Measurements from ENCODE around the gene SLC39A9. TPM values are rescaled to one million over a fixed set of nuclear protein-coding genes. Genes with fewer than 3 reads are reported as not detected.

Gene SLC39A9
- total RNA-seq, 1 experiment from 2014 or later: 44.1 TPM

DNA sequence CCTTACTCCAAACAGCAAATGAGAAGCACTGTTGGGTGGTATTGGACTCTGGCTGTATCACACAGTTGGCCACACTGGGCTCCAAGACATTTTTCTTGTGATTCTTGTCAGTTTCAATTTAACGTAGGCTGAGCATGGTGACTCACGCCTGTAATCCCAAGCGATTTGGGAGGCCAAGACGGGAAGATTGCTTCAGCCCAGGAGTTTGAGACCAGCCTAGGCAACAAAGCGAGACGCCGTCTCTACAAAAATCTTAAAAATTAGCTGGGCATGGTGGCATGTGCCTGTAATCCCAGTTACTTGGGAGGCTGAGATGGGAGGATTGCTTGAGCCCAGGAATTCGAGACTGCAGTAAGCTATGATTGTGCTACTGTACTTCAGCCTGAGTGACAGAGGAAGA is 50.7 kb downstream of the SLC39A9 start (continued):
- no peak for TF ChIP-seq CREB1 (CRISPR knock-in tag; IDR thresholded peaks at IDR 0.05)

DNA sequence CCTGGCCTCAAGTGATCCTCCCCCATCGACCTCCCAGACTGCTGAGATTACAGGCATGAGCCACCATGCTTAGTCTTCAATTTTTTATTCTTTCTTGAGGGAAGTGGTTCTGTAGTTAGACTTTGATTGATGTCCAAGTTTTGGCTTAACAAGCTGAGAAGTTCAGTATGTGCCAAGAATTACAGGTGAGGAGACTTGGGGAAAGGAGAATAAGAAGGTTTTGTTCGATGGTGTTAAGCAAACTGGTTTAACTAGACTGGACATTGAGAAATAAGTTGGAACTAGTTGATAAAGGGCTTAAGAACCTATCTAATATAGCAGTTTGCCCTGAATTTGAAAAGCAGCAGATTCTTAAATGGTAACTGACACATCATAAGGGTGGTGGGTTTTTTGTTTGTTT is 53.4 kb downstream of the SLC39A9 start:
- Mint-ChIP-seq H3K4me3 (no peak overlapping the region), H3K27ac (no peak overlapping the region), H3K4me1 (no peaks in the 10 kb centered on the region), H3K9me3 (no peaks in the 10 kb centered on the region), H3K36me3 (peaks cover 7% of the 10 kb centered on the region), H3K27me3 (ENCODE audit: low read depth) (no peaks in the 10 kb centered on the region)
- DNase-seq (ENCODE audit: low spot score) (no peak), ATAC-seq (no peak)
- no peak for TF ChIP-seq NR1H2 (CRISPR knock-in tag; IDR thresholded peaks at IDR 0.05)
- TF ChIP-seq TEAD4 (CRISPR knock-in tag; IDR thresholded peaks at IDR 0.05): no peak
- TF ChIP-seq SMAD4 (CRISPR knock-in tag; IDR thresholded peaks at IDR 0.05): no peak
- TF ChIP-seq ZNF416 (CRISPR knock-in tag; IDR thresholded peaks at IDR 0.05): no peak
- TF ChIP-seq, protein P1, sequence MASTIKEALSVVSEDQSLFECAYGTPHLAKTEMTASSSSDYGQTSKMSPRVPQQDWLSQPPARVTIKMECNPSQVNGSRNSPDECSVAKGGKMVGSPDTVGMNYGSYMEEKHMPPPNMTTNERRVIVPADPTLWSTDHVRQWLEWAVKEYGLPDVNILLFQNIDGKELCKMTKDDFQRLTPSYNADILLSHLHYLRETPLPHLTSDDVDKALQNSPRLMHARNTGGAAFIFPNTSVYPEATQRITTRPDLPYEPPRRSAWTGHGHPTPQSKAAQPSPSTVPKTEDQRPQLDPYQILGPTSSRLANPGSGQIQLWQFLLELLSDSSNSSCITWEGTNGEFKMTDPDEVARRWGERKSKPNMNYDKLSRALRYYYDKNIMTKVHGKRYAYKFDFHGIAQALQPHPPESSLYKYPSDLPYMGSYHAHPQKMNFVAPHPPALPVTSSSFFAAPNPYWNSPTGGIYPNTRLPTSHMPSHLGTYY (CRISPR knock-in tag; IDR thresholded peaks at IDR 0.05): no peak
- TF ChIP-seq ELF4 (CRISPR knock-in tag; IDR thresholded peaks at IDR 0.05; ENCODE audit: low read depth): no peak
- TF ChIP-seq ZNF423 (CRISPR knock-in tag; IDR thresholded peaks at IDR 0.05): no peak
- TF ChIP-seq, protein P2, sequence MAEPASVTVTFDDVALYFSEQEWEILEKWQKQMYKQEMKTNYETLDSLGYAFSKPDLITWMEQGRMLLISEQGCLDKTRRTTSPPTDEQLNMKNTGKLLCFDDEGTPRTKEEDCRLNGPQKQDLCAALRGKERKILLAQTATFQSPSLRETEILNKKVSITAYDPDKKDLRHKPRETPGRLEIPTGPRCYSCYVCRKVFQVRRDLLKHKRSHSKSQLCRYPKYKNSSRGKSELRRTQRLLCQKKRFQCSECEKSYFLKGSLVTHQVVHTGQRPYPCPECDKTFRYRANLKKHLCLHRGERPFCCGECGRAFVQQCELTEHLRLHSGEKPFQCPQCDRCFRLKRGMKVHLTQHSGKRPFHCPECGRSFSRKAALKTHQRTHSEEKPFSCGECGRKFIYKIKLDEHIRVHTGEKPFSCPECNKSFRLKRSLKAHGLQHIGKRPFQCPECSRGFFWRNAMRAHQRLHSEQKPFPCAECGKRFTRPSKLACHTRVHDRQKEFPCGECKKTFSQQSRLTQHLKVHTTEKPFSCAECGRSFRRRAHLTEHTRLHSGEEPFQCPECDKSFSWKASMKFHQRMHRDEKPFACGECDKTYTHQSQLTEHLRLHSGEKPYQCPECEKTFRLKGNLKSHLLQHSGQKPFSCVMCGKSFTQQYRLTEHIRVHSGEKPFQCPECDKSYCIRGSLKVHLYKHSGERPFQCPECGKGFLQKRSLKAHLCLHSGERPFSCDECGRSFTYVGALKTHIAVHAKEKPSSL (CRISPR knock-in tag; conservative IDR thresholded peaks at IDR 0.05): no peak
- TF ChIP-seq, protein P3, sequence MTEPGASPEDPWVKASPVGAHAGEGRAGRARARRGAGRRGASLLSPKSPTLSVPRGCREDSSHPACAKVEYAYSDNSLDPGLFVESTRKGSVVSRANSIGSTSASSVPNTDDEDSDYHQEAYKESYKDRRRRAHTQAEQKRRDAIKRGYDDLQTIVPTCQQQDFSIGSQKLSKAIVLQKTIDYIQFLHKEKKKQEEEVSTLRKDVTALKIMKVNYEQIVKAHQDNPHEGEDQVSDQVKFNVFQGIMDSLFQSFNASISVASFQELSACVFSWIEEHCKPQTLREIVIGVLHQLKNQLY (CRISPR knock-in tag; IDR thresholded peaks at IDR 0.05): no peak
- no peak for TF ChIP-seq FOXJ3 (CRISPR knock-in tag; IDR thresholded peaks at IDR 0.05; ENCODE audit: borderline replicate concordance)
- TF ChIP-seq, protein P4, sequence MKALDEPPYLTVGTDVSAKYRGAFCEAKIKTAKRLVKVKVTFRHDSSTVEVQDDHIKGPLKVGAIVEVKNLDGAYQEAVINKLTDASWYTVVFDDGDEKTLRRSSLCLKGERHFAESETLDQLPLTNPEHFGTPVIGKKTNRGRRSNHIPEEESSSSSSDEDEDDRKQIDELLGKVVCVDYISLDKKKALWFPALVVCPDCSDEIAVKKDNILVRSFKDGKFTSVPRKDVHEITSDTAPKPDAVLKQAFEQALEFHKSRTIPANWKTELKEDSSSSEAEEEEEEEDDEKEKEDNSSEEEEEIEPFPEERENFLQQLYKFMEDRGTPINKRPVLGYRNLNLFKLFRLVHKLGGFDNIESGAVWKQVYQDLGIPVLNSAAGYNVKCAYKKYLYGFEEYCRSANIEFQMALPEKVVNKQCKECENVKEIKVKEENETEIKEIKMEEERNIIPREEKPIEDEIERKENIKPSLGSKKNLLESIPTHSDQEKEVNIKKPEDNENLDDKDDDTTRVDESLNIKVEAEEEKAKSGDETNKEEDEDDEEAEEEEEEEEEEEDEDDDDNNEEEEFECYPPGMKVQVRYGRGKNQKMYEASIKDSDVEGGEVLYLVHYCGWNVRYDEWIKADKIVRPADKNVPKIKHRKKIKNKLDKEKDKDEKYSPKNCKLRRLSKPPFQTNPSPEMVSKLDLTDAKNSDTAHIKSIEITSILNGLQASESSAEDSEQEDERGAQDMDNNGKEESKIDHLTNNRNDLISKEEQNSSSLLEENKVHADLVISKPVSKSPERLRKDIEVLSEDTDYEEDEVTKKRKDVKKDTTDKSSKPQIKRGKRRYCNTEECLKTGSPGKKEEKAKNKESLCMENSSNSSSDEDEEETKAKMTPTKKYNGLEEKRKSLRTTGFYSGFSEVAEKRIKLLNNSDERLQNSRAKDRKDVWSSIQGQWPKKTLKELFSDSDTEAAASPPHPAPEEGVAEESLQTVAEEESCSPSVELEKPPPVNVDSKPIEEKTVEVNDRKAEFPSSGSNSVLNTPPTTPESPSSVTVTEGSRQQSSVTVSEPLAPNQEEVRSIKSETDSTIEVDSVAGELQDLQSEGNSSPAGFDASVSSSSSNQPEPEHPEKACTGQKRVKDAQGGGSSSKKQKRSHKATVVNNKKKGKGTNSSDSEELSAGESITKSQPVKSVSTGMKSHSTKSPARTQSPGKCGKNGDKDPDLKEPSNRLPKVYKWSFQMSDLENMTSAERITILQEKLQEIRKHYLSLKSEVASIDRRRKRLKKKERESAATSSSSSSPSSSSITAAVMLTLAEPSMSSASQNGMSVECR (CRISPR knock-in tag; IDR thresholded peaks at IDR 0.05; ENCODE audit: borderline replicate concordance): no peak
- TF ChIP-seq ETV6 (CRISPR knock-in tag; IDR thresholded peaks at IDR 0.05): no peak
- TF ChIP-seq, protein P5, sequence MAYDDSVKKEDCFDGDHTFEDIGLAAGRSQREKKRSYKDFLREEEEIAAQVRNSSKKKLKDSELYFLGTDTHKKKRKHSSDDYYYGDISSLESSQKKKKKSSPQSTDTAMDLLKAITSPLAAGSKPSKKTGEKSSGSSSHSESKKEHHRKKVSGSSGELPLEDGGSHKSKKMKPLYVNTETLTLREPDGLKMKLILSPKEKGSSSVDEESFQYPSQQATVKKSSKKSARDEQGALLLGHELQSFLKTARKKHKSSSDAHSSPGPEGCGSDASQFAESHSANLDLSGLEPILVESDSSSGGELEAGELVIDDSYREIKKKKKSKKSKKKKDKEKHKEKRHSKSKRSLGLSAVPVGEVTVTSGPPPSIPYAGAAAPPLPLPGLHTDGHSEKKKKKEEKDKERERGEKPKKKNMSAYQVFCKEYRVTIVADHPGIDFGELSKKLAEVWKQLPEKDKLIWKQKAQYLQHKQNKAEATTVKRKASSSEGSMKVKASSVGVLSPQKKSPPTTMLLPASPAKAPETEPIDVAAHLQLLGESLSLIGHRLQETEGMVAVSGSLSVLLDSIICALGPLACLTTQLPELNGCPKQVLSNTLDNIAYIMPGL (CRISPR knock-in tag; IDR thresholded peaks at IDR 0.05): no peak
- TF ChIP-seq ZNF232 (CRISPR knock-in tag; IDR thresholded peaks at IDR 0.05): no peak
- TF ChIP-seq NFE2L1 (CRISPR knock-in tag; IDR thresholded peaks at IDR 0.05): no peak
- ChIA-PET CTCF (interaction anchor here (1.1 kb wide), 1 partner anchor 23 kb away, joined by 3 read pairs; no protein-coding TSS in a partner anchor), POLR2A (no interaction called here)
